GM19035 (cell line): ENCODE data around the gene KLC4.
"Not testable (repeated sequence)": the region's sequence is repeated elsewhere in the genome, so short reads cannot be mapped to it uniquely, and the experiment has no call there.

Experiments
- ATAC-seq: cut with Tn5 transposase; IDR thresholded peaks from one replicate; pipeline ENCODE4 v1.9.1; 2021; ENCODE audit not compliant: unreplicated experiment

KLC4 gene

DNA sequence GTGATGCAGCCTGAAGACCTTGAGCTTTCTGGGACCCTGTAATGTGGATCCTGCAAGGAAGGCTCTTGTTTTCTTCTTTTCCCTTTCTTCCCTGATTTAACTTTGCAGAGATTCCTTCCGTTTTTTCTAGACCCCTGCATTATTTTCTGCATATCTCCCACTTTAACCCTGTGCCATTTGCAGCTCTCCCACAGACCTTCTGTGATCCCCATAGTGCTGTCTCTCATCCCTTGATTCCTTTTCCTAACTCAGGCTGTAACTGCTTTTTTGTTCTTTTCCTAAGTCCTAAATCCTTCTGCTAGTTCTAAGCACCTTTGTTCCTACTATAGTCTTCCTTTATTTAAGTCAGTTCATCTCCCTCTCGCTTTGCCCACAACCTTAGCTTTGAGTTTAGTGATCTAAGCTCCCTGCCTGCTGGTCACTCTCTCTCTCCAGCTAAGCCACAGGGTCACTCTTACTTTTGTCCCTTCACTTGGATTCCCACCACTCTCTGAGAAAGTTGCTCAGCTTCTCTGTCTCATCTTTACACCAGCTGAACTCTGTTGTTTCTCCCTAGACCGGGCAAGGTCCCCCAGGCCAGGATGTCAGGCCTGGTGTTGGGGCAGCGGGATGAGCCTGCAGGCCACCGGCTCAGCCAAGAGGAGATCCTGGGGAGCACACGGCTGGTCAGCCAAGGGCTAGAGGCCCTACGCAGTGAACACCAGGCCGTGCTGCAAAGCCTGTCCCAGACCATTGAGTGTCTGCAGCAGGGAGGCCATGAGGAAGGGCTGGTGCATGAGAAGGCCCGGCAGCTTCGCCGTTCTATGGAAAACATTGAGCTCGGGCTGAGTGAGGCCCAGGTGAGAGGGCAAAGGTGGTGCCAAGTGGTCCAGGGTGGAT is 1.6 kb downstream of the KLC4 start:
- no peak for ATAC-seq

DNA sequence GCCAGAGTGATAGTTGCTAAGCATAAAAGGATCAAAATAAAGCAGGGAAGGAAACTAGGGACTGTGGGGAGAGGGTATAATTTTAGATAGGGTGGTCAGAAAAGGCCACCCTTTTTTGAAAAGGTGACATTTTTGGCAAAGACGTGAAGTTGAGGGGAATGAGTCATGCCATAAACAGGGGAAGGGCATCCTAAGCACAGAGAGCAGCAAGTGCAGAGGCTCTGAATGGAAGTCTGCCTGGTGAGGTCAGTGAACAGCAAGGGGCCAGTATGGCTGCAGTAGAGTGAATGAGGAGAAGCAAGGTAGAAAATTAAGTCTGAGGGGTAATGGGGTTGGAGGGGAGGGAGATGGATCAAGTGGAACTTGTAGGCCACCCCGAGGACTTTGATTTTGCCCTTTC is 2.4 kb downstream of the KLC4 start:
- ATAC-seq: no peak

DNA sequence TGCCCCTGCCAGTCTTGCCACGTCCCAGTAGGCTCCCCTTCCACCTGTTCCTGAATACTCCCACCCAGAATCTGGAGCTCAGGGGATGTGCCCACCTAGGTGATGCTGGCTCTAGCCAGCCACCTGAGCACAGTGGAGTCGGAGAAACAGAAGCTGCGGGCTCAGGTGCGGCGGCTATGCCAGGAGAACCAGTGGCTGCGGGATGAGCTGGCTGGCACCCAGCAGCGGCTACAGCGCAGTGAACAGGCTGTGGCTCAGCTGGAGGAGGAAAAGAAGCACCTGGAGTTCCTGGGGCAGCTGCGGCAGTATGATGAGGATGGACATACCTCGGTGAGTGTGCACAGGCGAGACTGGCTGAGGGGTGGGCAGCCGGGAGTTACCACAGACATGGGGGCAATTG is 3.4 kb downstream of the KLC4 start:
- no peak for ATAC-seq

DNA sequence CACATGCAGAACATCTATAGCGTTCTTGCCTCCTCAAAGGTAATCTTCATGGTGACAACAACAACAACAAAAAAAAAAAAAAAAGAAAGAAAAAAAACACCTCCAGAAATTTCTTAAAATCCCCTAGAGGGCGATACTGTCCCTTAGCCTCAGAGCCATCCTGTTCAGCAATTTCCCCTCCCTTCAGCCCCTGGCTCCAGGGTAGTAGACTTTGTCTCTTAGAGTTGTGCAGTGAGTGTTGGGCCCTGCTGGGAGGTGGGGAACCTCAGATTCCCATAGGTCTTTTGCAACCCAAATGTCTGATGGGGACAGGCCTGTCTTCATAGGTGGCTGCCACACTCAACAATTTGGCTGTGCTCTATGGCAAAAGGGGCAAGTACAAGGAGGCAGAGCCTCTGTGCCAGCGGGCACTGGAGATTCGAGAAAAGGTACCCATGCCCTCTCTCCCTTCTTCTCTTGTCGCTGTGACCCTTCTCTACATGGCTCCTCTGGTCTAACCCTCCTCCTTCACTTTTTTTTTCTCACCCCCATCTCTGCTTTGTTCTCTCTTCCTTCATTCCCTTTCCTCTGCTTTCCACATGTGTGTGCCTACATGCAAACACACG is 10.7 kb downstream of the KLC4 start:
- no peak for ATAC-seq

DNA sequence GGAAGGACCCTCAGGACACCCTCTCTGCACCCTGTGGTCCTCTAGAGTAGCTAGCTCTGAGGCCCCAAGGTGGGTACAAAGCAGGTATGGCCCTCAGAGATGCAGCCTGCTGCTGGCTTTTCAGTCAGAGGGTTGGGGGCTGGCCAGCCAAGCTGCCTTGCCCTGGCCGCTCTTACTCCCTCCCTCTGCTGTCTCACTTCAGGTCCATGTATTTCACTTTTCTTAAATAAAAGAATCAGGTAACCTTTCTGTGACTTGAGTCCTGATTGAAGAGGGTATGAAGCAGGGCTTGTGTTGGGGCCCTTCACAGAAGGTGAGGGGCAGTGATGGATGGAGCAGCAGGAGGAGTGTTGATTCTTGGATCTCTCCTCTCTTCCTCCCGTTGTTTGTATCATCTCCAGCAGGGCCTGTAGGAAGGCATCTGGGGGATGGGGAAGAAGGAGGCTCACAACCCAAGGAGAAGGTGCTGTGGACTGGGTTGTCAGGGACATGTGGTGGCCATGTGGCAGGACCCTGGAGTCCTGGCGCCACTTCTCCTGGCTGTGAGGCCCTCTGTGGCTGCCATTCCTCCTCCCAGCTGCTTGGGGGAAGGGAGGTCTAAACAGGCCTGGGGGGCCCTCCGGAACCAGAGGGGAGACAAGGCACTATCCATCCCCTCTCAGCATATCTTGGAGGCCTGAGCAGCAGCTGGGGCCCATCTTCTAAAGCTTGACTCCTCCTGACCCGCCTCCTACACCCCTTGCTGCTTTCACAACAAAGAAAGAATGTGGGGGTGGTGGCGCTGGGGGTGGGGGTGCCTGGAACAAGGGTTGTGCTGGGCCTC is 15.6 kb downstream of the KLC4 start:
- ATAC-seq: no peak

DNA sequence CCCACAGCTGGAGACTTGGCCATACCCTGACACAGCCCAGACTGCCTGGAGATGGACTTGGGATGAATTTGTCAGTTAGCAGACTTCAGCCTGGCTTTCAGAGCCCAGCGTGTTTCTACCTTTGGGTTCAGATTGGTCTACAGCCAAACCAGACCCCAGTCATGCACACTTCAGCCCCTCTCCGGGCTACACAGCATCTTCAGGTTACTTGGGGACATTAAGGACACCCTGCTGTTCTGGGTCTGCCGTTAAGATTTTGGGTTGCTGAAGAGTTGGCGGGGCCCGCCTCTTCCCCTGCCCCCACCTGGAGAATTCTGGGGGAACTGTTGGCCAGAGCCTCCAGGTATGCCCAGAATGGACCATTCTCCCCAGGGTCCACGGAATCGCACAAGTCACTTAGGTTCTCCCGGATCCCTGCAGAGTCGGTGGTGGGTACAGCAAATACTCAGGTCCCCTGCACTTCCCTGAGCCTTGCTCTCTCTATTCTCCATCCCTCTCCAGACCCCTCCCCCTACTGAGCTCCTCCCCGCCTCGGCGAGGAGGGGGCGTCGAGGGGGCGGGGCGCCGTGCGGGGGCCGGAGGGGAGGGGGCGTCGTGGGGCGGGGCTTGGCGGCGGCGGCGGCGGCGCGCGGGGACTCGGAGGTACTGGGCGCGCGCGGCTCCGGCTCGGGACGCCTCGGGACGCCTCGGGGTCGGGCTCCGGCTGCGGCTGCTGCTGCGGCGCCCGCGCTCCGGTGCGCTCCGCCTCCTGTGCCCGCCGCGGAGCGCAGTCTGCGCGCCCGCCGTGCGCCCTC is 16.4 kb downstream of the KLC4 start, which contains the start of gene PTK7:
PTK7 (plus strand) TSS at position 645 of the 794 bp plus-strand sequence. CDS start 175 bp downstream, outside the sequence.
- no peak for ATAC-seq

DNA sequence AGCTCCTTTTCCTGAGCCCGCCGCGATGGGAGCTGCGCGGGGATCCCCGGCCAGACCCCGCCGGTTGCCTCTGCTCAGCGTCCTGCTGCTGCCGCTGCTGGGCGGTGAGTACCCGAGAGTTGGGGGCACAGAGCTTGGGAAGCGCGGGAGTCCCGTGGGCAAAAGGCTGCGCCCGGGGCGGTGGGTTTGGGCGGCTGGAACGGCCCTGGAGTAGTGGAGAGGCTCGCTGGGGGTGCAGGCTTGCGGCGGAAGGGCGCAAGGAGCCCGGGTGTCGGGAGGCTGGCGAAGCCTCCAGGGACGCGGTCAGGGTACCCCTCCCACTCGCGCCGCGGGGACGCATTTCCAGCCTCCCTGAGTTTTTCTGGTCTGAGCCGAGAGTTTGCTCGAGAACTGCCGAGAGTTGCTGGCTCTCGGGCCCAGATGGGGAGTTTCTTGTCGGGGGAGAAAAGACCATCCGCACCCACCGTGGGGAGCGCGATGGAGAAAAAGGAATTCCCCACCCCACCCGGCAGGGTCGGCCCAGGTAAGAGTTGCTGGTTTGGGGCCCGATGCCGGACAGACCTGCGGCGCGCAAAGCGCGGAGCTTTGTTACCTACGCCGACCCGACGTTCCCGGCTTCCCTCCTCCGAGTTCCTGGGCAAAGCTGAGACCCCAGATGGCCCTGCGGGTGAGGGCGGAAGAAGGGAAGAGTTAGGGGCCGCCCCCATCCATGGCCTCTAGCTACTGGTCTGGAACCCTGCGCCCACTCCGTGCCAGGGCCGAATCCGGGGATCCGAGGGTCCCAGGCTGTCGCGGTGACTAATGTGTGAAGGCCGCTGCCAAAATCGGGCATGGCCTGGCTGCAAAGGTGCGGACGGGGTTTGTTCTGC is 17.3 kb downstream of the KLC4 start:
- ATAC-seq: no peak

GRCh38 chr6:43077333-43077809 is 17.9 kb downstream of the KLC4 start:
- ATAC-seq: no peak

GRCh38 chr6:43077981-43078511 is 18.6 kb downstream of the KLC4 start:
- ATAC-seq: no peak

- ATAC-seq: no peak
Observed at GRCh38 chr6:43078691-43079090, 19.3 kb downstream of the KLC4 start.

GRCh38 chr6:43081043-43081442 is 21.6 kb downstream of the KLC4 start:
- no peak for ATAC-seq

DNA sequence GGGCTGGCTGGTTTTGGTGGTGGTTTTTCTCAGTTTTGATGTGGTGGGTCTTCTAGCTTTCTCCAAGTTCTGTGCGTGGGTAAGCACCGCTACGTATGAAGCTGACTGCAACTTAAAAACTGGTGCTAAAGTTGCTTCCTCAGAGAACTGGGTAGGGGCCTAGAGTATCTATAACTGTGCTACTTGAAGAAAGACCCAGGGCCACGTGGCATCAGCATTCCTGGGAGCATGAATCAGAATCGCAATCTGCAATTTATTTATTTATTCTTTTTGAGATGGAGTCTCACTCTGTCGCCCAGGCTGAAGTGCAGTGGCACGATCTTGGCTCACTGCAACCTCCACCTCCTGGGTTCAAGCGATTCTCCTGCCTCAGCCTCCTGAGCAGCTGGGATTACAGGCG is 22.5 kb downstream of the KLC4 start:
- ATAC-seq: not testable (repeated sequence)

- no peak for ATAC-seq
Observed at GRCh38 chr6:43082806-43083655, 23.6 kb downstream of the KLC4 start.

DNA sequence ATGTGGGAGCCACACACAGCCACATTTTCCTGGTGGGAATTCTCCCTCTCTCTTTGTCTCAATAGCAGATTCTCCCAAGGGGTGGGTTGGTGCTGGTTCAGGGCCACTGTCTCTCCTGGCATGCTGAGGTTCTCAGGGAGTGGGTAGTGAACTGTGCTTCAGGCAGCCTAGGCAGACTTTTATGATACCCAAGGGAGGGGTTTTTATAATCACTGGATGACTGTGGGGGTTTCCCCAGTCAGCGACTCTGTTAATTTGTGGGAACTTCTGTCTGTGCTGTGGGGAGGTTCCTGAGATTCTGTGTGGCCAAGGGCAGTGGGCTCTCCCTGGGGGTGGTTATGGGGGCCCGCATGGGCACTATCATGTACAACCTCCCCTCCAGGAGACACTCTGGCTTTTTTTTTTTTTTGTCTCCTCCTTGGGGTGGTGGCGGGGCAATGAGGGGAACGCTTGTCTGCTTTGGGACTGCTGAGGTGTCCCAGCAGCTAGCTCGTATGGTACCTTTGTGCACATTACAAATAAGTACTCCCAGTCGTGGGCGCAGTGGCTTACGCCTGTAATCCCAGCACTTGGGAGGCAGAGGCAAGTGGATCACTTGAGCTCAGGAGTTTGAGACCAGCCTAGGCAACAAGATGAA is 26.7 kb downstream of the KLC4 start:
- no peak for ATAC-seq

DNA sequence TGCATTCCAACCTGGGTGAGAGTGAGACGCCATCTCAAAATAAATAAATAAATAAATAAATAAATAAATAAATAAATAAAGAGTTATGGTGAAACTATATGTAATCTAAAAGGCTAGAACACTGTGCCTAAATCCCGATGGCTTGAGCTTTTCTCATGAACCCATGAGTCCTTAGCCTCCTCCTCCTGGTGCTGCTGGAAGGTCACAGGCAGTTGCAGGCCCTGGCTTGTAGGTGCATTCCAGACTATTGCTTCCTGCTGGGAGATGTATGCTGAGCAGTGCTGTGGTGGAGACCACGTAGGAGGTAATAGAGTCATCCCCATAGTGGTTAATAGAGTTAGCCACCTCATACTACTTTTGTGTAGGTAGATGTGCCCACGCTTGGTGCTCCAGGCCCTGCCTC is 29.2 kb downstream of the KLC4 start:
- no peak for ATAC-seq

DNA sequence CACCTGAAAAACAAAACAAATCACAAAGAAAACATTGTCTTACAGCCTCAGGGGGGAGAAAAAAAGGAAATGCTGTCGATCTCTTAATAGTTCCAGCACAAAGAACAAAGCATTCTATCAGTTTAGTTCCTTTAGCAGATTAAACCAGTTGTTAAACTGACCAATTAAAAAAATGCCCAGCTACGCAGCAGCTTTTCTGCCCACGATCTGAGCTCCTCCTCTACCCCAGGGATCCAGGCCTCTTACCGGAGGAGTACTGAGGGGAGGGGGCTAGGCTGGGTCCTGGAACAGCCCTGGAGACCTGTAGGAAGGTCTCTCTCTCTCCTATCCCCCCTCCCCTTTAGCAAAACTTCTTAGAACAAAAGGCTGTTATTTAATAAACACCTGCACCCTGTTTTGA is 30.0 kb downstream of the KLC4 start:
- no peak for ATAC-seq

DNA sequence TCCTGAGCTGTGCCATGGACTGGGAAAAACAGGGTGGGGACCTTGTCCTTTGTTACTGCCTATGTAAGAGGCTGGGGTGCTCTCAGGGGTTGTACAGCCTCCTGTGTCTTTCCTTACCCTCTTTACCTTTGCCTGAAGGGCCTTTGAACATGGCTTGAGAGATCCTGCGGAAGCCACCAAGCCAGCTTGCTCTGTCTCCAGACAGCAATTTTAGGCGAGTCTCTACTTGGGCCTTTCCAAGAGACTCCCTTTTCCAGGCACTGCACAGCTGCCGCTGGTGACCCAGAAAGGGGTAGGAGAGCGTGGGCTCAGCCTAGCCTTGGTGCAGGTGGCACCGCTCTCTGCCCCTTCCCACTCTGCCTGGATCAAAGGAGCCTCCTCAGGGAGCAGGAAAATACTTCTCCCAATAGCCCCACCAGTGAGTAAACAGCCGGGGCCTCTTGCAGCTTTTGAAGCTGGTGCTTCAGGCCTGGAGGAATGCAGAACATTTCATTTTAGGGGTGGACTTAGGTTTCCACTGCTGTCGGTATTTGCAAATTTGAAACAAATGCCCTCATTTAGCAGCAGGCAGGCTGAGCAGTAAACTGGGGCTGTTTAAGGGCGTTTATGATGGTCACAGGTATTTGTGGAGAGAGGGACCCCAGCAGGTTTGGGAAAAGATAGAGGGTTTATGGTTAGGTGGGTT is 30.6 kb downstream of the KLC4 start:
- no peak for ATAC-seq
